NT2/D1 (cell line): ENCODE results near the gene IPCEF1.

Experiments
- DNase-seq: peaks from one replicate; pipeline ENCODE4 v3.0.0-alpha.2; 2011; ENCODE audit warnings: low read depth, low spot score
- H3K27me3 ChIP-seq: 2 replicates; pipeline ENCODE4 v1.6.0; 2011; ENCODE audit warnings: mild to moderate bottlenecking; ENCODE audit not compliant: insufficient read length, insufficient read depth
- H3K36me3 ChIP-seq: 2 replicates; pipeline ENCODE4 v1.6.1; 2011; ENCODE audit warnings: mild to moderate bottlenecking, low read length, mixed read lengths; ENCODE audit not compliant: insufficient read depth, insufficient read length
- H3K4me1 ChIP-seq: 2 replicates; pipeline ENCODE4 v1.5.1; 2011; ENCODE audit not compliant: insufficient read depth, insufficient read length
- H3K4me3 ChIP-seq: 2 replicates; pipeline ENCODE4 v1.5.1; 2011; ENCODE audit warnings: low read depth; ENCODE audit not compliant: insufficient read length
- H3K9ac ChIP-seq: 2 replicates; pipeline ENCODE4 v1.6.0; 2011; ENCODE audit warnings: low read depth; ENCODE audit not compliant: insufficient read length
- H3K9me3 ChIP-seq: 2 replicates; pipeline ENCODE4 v1.5.1; 2011; ENCODE audit warnings: mild to moderate bottlenecking, low read length; ENCODE audit not compliant: insufficient read depth
- SUZ12 ChIP-seq: IDR thresholded peaks from 2 replicates; pipeline ENCODE4 v1.6.1; 2011; ENCODE audit not compliant: insufficient read length, insufficient read depth; ENCODE audit errors: extremely low read depth
- YY1 ChIP-seq: IDR thresholded peaks from 2 replicates; pipeline ENCODE4 v1.6.1; 2011; ENCODE audit not compliant: insufficient read length, insufficient read depth
- ZNF274 ChIP-seq: IDR thresholded peaks from 2 replicates; pipeline ENCODE4 v1.6.1; 2011; ENCODE audit warnings: mild to moderate bottlenecking, low read depth, low read length

Gene IPCEF1

DNA sequence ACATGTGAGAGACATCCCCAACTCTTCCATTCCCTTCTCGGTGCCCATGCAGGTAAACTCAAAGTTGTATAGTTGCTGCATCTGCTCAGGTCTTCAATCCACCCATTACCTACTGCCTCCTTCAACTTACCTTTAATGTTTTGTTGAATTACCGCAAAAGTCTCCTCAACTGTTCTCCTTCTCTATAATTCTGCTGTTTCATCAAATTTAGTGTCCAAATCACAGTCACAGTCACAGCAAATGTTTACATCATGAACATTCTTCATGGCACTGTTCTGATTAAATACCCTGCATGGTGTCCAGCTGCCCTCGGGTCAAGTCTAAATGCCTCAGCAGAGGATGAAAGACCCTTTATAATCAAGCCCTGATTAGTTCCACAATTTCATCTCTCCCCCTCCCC lies 130.1 kb downstream of the IPCEF1 start:
- no peak overlapping the region for H3K9ac ChIP-seq

DNA sequence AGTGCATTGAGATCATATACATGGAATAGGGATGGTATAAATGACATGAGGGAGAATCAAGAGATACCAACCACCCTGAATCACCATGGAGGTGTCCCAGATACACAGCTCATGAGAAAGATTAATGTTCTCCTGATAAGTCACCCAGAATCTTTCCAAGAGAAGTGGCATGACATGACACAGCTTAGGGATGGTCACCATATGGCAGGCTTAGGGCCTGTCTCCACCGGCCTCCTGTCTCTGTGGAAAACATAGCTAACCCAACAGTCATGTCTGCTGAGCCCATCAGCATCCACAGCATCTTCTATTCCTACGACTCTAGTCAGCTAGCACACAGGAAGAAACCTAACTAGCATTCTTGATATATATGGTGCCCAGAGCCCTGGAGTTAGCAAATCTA lies 133.3 kb downstream of the IPCEF1 start:
- H3K27me3 ChIP-seq, result no peaks in the 10 kb centered on the region
- H3K4me3 ChIP-seq, result no peak overlapping the region
- H3K9me3 ChIP-seq, result no peaks in the 10 kb centered on the region
- H3K9ac ChIP-seq, result no peak overlapping the region
- H3K36me3 ChIP-seq, result no peaks in the 10 kb centered on the region
- no peak for DNase-seq
- H3K4me1 ChIP-seq, result no peaks in the 10 kb centered on the region
- TF ChIP-seq YY1 (no peak), ZNF274 (no peak), SUZ12 (no peak)

More for the DNA sequence above, 130.1 kb downstream of the IPCEF1 start:
- Histone ChIP-seq H3K27me3 (no peaks in the 10 kb centered on the region), H3K36me3 (no peaks in the 10 kb centered on the region), H3K9me3 (no peaks in the 10 kb centered on the region), H3K4me1 (no peaks in the 10 kb centered on the region), H3K4me3 (no peak overlapping the region)
- DNase-seq, result no peak
- TF ChIP-seq YY1, result no peak
- no peak for TF ChIP-seq SUZ12
- no peak for TF ChIP-seq ZNF274

DNA sequence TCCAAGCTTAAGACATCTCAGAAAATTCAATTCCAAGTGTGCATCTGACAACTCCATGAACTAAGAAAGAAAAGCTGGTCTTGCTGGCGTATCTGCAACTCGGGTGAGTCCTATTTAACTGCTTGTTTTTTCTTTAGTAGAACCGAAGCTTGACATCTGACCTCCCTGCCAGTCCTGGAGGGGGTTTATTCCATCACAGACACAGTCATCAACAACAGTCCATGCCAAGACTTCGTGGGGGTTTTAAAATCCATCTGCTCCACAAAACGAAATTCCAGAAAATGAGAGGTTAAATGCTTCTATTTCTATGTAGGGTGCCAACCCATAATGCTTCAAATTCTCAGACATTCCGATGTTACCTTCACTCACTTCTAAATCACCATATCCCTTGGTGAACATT lies 133.9 kb downstream of the IPCEF1 start:
- no peak overlapping the region for H3K4me3 ChIP-seq
- DNase-seq, result no peak
- no peak for TF ChIP-seq ZNF274
- no peak for TF ChIP-seq SUZ12
- TF ChIP-seq YY1, result no peak
- H3K9me3 ChIP-seq, result no peaks in the 10 kb centered on the region
- H3K36me3 ChIP-seq, result no peaks in the 10 kb centered on the region
- H3K27me3 ChIP-seq, result no peaks in the 10 kb centered on the region
- no peaks in the 10 kb centered on the region for H3K4me1 ChIP-seq
- no peak overlapping the region for H3K9ac ChIP-seq

DNA sequence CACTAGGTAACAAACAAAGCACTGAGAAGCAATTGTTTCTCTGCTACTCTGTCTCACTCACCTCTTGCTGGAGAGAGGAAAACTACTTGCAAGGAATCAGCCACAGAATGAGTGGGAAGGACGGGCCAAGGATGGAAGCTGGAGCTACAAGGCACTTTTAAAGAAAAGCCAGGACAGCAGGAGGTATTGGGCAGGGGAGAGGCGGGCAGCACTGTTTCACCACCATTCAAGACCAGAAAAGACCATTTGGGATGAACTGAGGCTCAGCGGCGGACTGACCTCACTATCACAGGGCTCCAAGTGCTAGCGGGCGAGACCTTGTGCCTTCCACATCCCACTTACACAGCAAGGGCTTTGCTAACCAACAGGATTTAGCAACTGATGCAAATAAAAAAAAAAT lies 137.4 kb downstream of the IPCEF1 start:
- Histone ChIP-seq H3K4me1 (no peaks in the 10 kb centered on the region), H3K36me3 (no peaks in the 10 kb centered on the region), H3K27me3 (no peaks in the 10 kb centered on the region), H3K9ac (no peak overlapping the region), H3K9me3 (no peaks in the 10 kb centered on the region), H3K4me3 (no peak overlapping the region)
- DNase-seq, result no peak
- no peak for TF ChIP-seq ZNF274
- TF ChIP-seq YY1, result no peak
- no peak for TF ChIP-seq SUZ12

DNA sequence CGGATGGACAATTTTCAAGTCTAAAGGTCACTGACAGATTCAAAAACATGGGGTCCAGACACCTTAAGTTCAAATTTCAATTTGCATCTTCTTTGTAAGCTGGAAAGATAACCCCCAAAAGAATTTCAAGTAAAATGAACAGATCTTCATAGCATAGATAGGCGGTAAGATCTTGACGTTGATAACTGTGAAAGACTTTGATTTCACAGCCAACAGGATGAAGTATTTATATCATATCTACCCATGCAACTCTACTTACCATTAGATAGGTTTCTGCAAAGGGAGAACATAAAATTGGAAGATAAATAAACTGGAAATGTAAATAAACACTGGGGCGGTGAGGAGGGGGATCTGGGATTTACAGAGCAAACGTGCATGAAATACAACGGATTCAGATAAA lies 137.8 kb downstream of the IPCEF1 start:
- Histone ChIP-seq H3K4me3 (no peak overlapping the region), H3K9me3 (no peaks in the 10 kb centered on the region), H3K36me3 (no peaks in the 10 kb centered on the region), H3K27me3 (no peaks in the 10 kb centered on the region), H3K4me1 (no peaks in the 10 kb centered on the region), H3K9ac (no peak overlapping the region)
- TF ChIP-seq YY1, result no peak
- no peak for TF ChIP-seq ZNF274
- TF ChIP-seq SUZ12, result no peak
- DNase-seq, result no peak

DNA sequence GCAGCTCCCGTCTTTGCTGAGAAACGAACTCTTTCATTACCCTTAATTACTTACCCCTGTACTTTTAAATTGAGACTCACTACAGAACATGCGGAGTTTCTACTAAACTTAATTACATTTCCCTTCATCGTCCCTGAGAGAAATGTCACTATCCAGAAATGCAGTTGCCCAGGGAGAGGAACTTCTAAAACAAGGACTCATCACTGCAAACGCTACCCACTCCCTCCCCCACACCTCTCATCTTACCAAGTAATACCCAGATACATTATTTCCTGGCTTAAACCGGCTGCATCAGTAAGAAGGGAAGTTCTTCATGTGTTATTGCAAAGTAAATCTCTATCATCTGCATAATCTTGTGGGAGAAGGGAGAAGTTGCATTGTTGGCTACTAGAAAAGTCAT lies 138.3 kb downstream of the IPCEF1 start:
- no peaks in the 10 kb centered on the region for H3K9me3 ChIP-seq
- no peak overlapping the region for H3K9ac ChIP-seq
- DNase-seq, result no peak
- no peaks in the 10 kb centered on the region for H3K36me3 ChIP-seq
- H3K4me1 ChIP-seq, result no peaks in the 10 kb centered on the region
- no peak overlapping the region for H3K4me3 ChIP-seq
- TF ChIP-seq SUZ12, result no peak
- TF ChIP-seq YY1, result no peak
- no peak for TF ChIP-seq ZNF274
- H3K27me3 ChIP-seq, result no peaks in the 10 kb centered on the region

DNA sequence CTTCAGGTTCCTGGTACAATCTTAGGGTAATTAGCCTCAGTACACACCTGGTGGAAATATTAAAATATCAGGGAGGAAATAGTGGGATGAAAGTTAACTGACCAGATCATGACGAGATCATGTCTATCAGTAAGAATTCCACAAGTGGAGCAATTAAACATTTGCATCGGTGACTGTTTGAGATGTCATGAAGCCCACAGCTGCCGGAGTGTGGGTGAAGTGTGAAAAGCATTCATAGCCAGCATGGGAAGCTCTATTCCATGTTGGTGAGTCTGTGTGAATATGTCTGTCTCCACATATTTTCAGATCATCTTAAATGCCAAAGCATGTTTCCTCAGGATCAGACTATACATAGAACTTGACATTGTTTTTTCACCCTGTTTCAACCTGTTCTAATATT lies 142.8 kb downstream of the IPCEF1 start:
- no peaks in the 10 kb centered on the region for H3K36me3 ChIP-seq
- H3K9ac ChIP-seq, result no peak overlapping the region
- DNase-seq, result no peak
- H3K27me3 ChIP-seq, result no peaks in the 10 kb centered on the region
- no peaks in the 10 kb centered on the region for H3K4me1 ChIP-seq
- H3K4me3 ChIP-seq, result no peak overlapping the region
- H3K9me3 ChIP-seq, result no peaks in the 10 kb centered on the region
- TF ChIP-seq ZNF274 (no peak), SUZ12 (no peak), YY1 (no peak)

DNA sequence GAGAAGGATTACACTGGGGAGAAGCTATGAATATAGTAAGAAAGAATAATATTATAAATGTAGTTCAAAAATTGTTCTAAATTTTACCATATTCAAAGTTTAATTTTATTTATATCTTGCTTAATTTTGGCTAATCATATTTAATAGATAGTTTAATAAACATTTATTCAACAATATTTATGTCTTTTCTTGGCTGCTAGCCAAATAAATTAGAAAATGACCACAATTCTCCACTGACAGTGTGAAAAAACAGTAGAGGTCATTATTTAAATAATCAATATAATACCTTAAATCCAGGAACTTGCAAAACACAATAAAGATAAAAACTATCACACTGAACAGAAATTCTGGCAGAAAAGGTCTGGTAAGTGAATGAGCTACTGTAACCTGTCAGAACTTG lies 145.9 kb downstream of the IPCEF1 start:
- no peak for TF ChIP-seq ZNF274
- no peak for TF ChIP-seq SUZ12
- TF ChIP-seq YY1, result no peak
- H3K9me3 ChIP-seq, result no peaks in the 10 kb centered on the region
- DNase-seq, result no peak
- no peaks in the 10 kb centered on the region for H3K4me1 ChIP-seq
- no peaks in the 10 kb centered on the region for H3K27me3 ChIP-seq
- H3K36me3 ChIP-seq, result no peaks in the 10 kb centered on the region
- no peak overlapping the region for H3K9ac ChIP-seq
- H3K4me3 ChIP-seq, result no peak overlapping the region
